Body of pancreas (tissue), 4 donors: Measurements from ENCODE around the gene WWOX.

Experiments
- CTCF ChIP-seq, 7 experiments: fragments of 450-650 bp in 4 of 7; fragments of 200-600 bp in 3 of 7; sonication (generic) in 3 of 7; IDR thresholded peaks; one replicate each; pipeline ENCODE4 v1.5.1; 2016 to 2019; ENCODE audit warnings: antibody characterized with exemption in 7 of 7
- POLR2A ChIP-seq, 3 donors: fragments of 450-650 bp; IDR thresholded peaks; one replicate each; pipeline ENCODE4 v1.6.1; 2016; ENCODE audit warnings: antibody characterized with exemption in 3 of 3, mild to moderate bottlenecking in 2 of 3

GRCh38 chr16:79061181-79061580, 961.7 kb downstream of the WWOX start:
- TF ChIP-seq CTCF (IDR thresholded peaks at IDR 0.05) (no peak), POLR2A (IDR thresholded peaks at IDR 0.05) (no peak)
